Muscle of leg (tissue), 11 donors: ENCODE measurements around the gene NOD1. TPM values are rescaled to one million over a fixed set of nuclear protein-coding genes. Genes with fewer than 3 reads are reported as not detected.
A peak's percentile ranks its signal among the peaks of the same experiment; 100 is the strongest.

Experiments
- DNase-seq: peaks from one replicate; pipeline ENCODE4 v3.0.0; 2013
- H3K27ac ChIP-seq: one replicate; pipeline ENCODE4 v1.5.1; 2013; ENCODE audit warnings: mild to moderate bottlenecking, low read length, control low read depth
- H3K27me3 ChIP-seq: one replicate; pipeline ENCODE4 v1.6.1; 2013; ENCODE audit warnings: low read length; ENCODE audit not compliant: control insufficient read depth, insufficient read depth
- H3K36me3 ChIP-seq: one replicate; pipeline ENCODE4 v1.6.1; 2013; ENCODE audit warnings: low read length; ENCODE audit not compliant: control insufficient read depth, insufficient read depth
- H3K4me1 ChIP-seq: one replicate; pipeline ENCODE4 v1.6.1; 2013; ENCODE audit warnings: low read length; ENCODE audit not compliant: control insufficient read depth, insufficient read depth
- H3K4me3 ChIP-seq: one replicate; pipeline ENCODE4 v1.5.1; 2013; ENCODE audit warnings: low read length, control low read depth
- H3K9me3 ChIP-seq: replicated peaks from 2 replicates; pipeline ENCODE4 v1.6.1; 2013; ENCODE audit warnings: low read depth, low read length; ENCODE audit not compliant: control insufficient read depth
- WGBS: methylation state at CpG from one replicate; pipeline ENCODE4 v1.1.5; 2013; ENCODE audit warnings: missing lambda C conversion rate; ENCODE audit not compliant: insufficient coverage; 5-methylcytosine and 5-hydroxymethylcytosine counted together
- polyA plus RNA-seq, 8 donors: library from polyadenylated mRNA; unstranded; fragments of 120-200 nt; gene quantifications; one replicate each; pipeline versions ENCODE4 v1.2.1 to v1.2.3, GENCODE V29; 2013; ENCODE audit warnings: inconsistent platforms in 1 of 8, low replicate concordance in 1 of 8; ENCODE audit not compliant: insufficient read length in 8 of 8, insufficient read depth in 1 of 8
- total RNA-seq: library from RNA; stranded (reverse); fragments of 120-200 nt; gene quantifications from one replicate; pipeline ENCODE4 v1.2.4, GENCODE V29; 2013

NOD1 gene
- total and polyA plus RNA-seq, 9 donors = 9.1 to 20.8 (median 13.1) TPM

DNA sequence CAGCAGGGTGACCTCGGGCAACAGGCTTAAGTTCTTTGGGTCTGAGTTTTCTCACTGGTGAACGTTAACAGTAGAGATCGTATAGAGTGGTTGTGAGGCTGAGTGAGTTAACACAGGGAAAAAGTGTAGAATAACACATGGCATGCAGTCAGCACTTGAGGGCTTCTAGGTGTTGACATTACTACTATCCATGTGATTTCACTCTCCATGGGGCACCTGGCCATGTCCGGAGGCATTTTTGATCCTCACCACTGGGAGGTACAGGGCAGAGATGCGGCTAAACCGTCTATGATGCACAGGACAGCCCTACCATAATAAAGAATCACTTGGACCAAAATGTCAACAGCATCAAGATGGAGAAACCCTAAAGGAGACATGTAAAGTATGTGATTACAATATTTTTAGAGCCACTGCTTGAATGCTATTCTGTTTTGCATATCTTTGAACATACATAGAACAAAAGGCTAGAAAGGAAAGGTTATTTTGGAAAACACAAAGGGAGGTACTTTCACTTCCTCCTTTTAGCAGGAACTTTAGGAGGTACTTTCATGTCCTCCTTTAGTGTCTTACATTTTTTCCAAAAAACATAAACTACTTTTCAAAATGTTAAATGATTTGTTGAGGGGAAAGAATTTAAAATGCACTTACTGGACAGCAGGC lies 44.3 kb downstream of the NOD1 start:
- H3K27ac ChIP-seq = no peak overlapping the region
- no peaks in the 10 kb centered on the region for H3K27me3 ChIP-seq
- no peaks in the 10 kb centered on the region for H3K9me3 ChIP-seq
- no peak overlapping the region for H3K4me3 ChIP-seq
- WGBS = 76% methylated on average over 2 of the region's 6 CpGs
- peaks cover 12% of the 10 kb centered on the region for H3K4me1 ChIP-seq
- DNase-seq = peak; percentile 35
- peaks cover 41% of the 10 kb centered on the region for H3K36me3 ChIP-seq

GRCh38 chr7:30433506-30433905 lies 45.1 kb downstream of the NOD1 start:
- DNase-seq = no peak
- WGBS = no CpG with 5 or more reads among the region's 1 CpG
- H3K36me3 ChIP-seq = peaks cover 48% of the 10 kb centered on the region
- no peak overlapping the region for H3K27ac ChIP-seq
- no peak overlapping the region for H3K4me3 ChIP-seq
- no peaks in the 10 kb centered on the region for H3K9me3 ChIP-seq
- H3K4me1 ChIP-seq = peaks cover 12% of the 10 kb centered on the region
- no peaks in the 10 kb centered on the region for H3K27me3 ChIP-seq

DNA sequence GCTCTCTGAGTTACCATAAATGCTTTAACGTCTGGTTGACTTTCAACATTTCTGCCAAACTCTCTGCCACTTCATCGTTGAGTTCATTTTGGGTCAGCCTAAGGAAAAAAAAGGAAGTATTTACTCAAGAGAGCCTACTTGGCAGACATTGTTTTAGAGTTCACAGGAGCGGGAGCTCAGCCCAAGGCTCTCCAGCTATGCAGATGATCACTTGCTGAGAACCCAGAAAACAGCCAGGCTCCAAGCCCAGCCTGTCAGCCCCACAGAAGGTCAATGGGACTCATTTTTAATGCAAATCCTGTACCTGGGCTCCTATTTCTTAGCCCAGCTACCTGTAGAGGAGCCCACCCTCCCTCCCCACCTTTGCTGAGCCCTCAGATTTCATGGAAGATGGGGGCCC lies 45.5 kb downstream of the NOD1 start:
- 23% methylated on average over 3 of the region's 3 CpGs for WGBS
- Histone ChIP-seq H3K36me3 (peaks cover 47% of the 10 kb centered on the region), H3K4me3 (no peak overlapping the region), H3K4me1 (peaks cover 12% of the 10 kb centered on the region), H3K27ac (no peak overlapping the region), H3K27me3 (no peaks in the 10 kb centered on the region), H3K9me3 (no peaks in the 10 kb centered on the region)
- peak; percentile 92 for DNase-seq

DNA sequence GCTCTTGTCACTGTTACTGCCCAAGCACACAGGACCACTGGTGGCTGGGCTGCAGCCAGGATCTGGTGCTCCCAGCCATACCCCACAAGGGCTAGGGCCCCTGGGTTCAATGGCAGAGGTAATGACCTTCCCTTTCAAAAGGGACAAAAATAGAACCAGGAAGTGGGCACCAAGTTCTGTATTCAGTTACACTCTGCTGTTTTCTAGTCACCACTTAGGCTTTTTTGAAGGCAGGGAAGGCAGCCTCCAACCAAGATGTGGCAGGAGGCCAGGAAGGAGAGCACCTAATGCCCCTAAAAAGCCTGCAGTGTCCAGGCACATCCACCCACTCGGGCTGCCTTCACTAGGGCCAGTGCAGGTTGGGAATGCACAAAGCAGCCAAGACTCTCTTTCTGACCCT lies 47.8 kb downstream of the NOD1 start:
- no CpG with 5 or more reads among the region's 1 CpG for WGBS
- peak; percentile 45 for DNase-seq
- no peaks in the 10 kb centered on the region for H3K9me3 ChIP-seq
- peaks cover 12% of the 10 kb centered on the region for H3K4me1 ChIP-seq
- no peaks in the 10 kb centered on the region for H3K27me3 ChIP-seq
- H3K27ac ChIP-seq = peak overlapping the region; percentile 65
- H3K4me3 ChIP-seq = no peak overlapping the region
- H3K36me3 ChIP-seq = peaks cover 46% of the 10 kb centered on the region

GRCh38 chr7:30430276-30430675 lies 48.3 kb downstream of the NOD1 start:
- H3K4me1 ChIP-seq = peaks cover 12% of the 10 kb centered on the region
- H3K36me3 ChIP-seq = peaks cover 46% of the 10 kb centered on the region
- DNase-seq = peak; percentile 69

GRCh38 chr7:30429156-30429530 lies 49.4 kb downstream of the NOD1 start:
- no peak overlapping the region for H3K27ac ChIP-seq
- 59% methylated on average over 3 of the region's 5 CpGs for WGBS
- no peaks in the 10 kb centered on the region for H3K27me3 ChIP-seq
- H3K9me3 ChIP-seq = no peaks in the 10 kb centered on the region
- H3K4me3 ChIP-seq = no peak overlapping the region
- H3K36me3 ChIP-seq = peaks cover 52% of the 10 kb centered on the region
- no peak for DNase-seq
- H3K4me1 ChIP-seq = peaks cover 12% of the 10 kb centered on the region

More at GRCh38 chr7:30430276-30430675, 48.3 kb downstream of the NOD1 start:
- Histone ChIP-seq H3K27me3 (no peaks in the 10 kb centered on the region), H3K27ac (peak overlapping the region; percentile 65), H3K9me3 (no peaks in the 10 kb centered on the region), H3K4me3 (no peak overlapping the region)
- WGBS = 70% methylated on average over 3 of the region's 7 CpGs

GRCh38 chr7:30428246-30429155 lies 50.1 kb downstream of the NOD1 start:
- Histone ChIP-seq H3K9me3 (no peaks in the 10 kb centered on the region), H3K36me3 (peaks cover 53% of the 10 kb centered on the region), H3K27ac (no peak overlapping the region), H3K4me1 (peaks cover 12% of the 10 kb centered on the region), H3K4me3 (no peak overlapping the region), H3K27me3 (no peaks in the 10 kb centered on the region)
- peak; percentile 56 for DNase-seq
- whole genome bisulfite sequencing = 97% methylated on average over 2 of the region's 7 CpGs

GRCh38 chr7:30427296-30428070 lies 51.1 kb downstream of the NOD1 start:
- WGBS = 56% methylated on average over 3 of the region's 6 CpGs
- H3K9me3 ChIP-seq = no peaks in the 10 kb centered on the region
- no peak overlapping the region for H3K27ac ChIP-seq
- peaks cover 53% of the 10 kb centered on the region for H3K36me3 ChIP-seq
- no peak overlapping the region for H3K4me3 ChIP-seq
- H3K4me1 ChIP-seq = peaks cover 12% of the 10 kb centered on the region
- peak; percentile 55 for DNase-seq
- H3K27me3 ChIP-seq = no peaks in the 10 kb centered on the region

DNA sequence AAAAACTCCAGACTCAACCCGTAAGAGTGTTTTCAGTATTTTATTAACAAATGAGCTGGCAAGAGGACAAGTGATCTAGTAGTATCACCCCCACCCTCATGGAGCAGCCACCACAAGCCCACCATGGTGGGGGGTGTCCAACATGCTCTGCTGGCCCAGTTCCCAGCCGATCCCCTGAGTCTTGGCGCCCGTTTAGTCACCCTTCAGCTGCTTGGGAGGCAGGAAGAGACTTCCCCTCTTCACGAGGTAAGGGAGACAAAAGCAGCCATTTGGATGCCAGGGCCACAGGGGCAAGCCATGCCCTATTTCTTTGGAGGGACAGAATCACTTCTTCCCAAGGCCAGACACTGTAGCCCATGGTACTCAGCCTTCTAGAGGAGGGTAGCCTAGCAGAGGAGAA lies 54.1 kb downstream of the NOD1 start:
- Histone ChIP-seq H3K27me3 (no peaks in the 10 kb centered on the region), H3K4me3 (no peak overlapping the region), H3K4me1 (no peaks in the 10 kb centered on the region), H3K9me3 (no peaks in the 10 kb centered on the region), H3K36me3 (peaks cover 49% of the 10 kb centered on the region), H3K27ac (no peak overlapping the region)
- no peak for DNase-seq
- WGBS = 79% methylated on average over 4 of the region's 5 CpGs
